SJSA1 (cell line): Measurements from ENCODE around the gene SOX13. TPM values are rescaled to one million over a fixed set of nuclear protein-coding genes. Genes with fewer than 3 reads are reported as not detected.
A peak's percentile ranks its signal among the peaks of the same experiment; 100 is the strongest.

ENCODE experiments used
- DNase-seq, 2 experiments: peaks; one replicate each; pipeline ENCODE4 v3.0.0-alpha.2; 2015 to 2020; ENCODE audit warnings: low spot score in 2 of 2, low read depth in 1 of 2
- H3K27ac ChIP-seq: fragments of 250-450 bp; sonication (Bioruptor Pico); 2 replicates; pipeline ENCODE4 v1.5.1; 2020; ENCODE audit warnings: mild to moderate bottlenecking, moderate library complexity
- H3K27me3 ChIP-seq: fragments of 250-450 bp; sonication (Bioruptor Pico); replicated peaks from 2 replicates; pipeline ENCODE4 v1.5.1; 2020; ENCODE audit warnings: mild to moderate bottlenecking, moderate library complexity
- H3K36me3 ChIP-seq: fragments of 250-450 bp; sonication (Bioruptor Pico); 2 replicates; pipeline ENCODE4 v1.5.1; 2020; ENCODE audit warnings: mild to moderate bottlenecking
- H3K4me1 ChIP-seq: fragments of 250-450 bp; sonication (Bioruptor Pico); replicated peaks from 2 replicates; pipeline ENCODE4 v1.6.1; 2021; ENCODE audit warnings: mild to moderate bottlenecking
- H3K4me3 ChIP-seq: fragments of 250-450 bp; sonication (Bioruptor Pico); 2 replicates; pipeline ENCODE4 v1.5.1; 2020; ENCODE audit warnings: mild to moderate bottlenecking
- H3K9me3 ChIP-seq: fragments of 250-450 bp; sonication (Bioruptor Pico); replicated peaks from 2 replicates; pipeline ENCODE4 v1.5.1; 2020; ENCODE audit warnings: mild to moderate bottlenecking
- total RNA-seq: library from RNA; depleted of rRNA; stranded (reverse); fragments of >200 nt; shearing (Covaris generic); gene quantifications from 2 replicates; pipeline ENCODE4 v1.2.3, GENCODE V29; 2014

Gene SOX13
- total RNA-seq, 1 experiment from 2014 or later, result 15.5 TPM

DNA sequence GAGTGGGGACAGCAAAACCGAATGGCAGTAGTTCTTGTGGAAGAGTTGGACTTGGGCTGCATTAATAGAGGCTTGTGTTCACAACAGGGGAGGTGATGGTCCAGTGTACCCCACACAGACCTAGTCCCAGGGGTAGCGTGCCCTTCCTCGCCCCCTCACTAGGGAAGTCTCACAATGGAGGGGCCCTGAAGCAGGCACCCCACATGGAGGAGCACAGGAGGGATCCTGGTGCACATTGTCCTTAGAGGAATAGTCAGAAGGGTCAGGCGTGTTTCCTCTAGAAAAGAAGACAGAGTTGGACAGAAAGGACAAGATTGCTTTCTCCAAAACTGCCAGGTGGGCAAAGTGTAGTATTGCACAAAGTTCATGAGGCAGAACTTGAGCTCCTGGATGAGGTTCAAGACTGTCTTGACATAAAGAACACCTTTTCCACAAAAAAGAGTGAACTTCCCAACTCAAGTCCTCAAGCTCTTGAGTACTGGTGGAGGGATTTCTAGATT, 55.6 kb downstream of the SOX13 start:
- Histone ChIP-seq H3K9me3 (no peaks in the 10 kb centered on the region), H3K27ac (no peak overlapping the region), H3K27me3 (no peaks in the 10 kb centered on the region), H3K4me3 (no peak overlapping the region), H3K36me3 (peaks cover 34% of the 10 kb centered on the region), H3K4me1 (peaks cover 42% of the 10 kb centered on the region)
- DNase-seq, result no peak

DNA sequence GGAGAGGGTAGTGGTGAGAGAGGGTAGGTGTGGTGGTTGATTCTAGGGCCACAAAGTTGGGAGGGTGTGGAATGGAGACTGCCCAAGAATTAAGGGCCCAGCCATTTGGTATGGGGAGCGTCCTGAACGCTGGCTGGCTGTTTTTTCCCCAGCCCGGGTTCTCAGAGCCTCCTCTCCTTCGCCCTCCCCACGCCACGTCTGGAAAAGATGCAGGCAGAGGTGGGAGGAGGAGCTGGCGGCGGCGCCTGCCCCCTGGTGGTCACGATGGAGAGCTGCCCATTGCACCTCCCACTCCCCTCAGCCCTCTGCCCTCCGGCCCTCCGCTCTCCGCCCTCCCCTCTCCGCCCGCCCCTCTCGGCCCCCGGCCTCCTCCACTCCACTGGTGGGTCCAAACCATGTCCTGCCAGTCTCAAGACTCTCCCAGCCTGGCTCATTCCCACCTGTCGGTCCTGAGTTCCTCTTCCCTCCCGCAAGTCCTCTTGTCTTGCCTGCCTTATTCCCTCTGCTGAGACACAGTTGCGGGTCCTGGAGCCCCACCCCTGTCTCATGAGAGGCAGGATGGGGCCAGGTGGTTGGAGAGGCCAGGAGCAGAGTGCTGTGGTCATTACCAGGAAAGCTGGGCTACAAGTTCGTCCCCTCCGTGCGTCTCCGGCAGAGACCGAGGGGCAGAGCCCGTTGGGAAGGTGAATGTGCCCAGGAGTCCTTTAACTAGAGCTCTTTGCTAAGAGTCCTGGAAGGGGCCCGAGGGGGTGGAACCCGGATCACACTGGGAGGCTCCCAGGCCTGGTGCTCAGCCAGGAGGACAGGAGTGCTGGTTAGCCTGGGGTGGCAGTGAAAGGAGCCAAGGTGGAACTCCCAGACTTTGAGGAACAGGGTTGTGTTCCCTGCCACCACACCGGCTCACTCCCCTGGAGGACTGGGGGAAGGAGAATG, 56.3 kb downstream of the SOX13 start:
- H3K4me3 ChIP-seq, result no peak overlapping the region

DNA sequence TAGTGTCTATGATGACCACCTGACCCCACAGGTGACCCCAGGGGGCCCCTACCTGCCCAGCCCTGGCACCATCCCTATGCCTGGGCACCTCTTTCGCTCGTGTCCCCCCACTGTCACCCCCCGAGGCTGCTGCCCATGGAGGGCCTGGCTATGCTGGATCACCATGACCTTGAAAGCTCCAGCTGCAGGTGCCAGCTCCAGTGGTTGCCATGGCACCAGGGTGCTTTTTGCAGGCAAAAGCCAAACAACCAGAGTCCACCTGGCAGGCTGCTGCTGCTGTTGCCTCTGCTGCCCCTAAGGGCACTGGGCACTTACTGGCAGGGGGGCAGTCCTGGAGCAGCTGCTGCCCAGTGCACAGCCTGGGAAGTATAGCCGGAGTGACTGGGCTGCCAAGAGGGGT, 57.3 kb downstream of the SOX13 start:
- Histone ChIP-seq H3K4me3 (no peak overlapping the region), H3K4me1 (peaks cover 42% of the 10 kb centered on the region), H3K36me3 (peaks cover 27% of the 10 kb centered on the region), H3K27me3 (no peaks in the 10 kb centered on the region), H3K27ac (no peak overlapping the region), H3K9me3 (no peaks in the 10 kb centered on the region)
- no peak for DNase-seq

More for the DNA sequence above, 56.3 kb downstream of the SOX13 start:
- no peaks in the 10 kb centered on the region for H3K27me3 ChIP-seq
- H3K9me3 ChIP-seq, result no peaks in the 10 kb centered on the region
- no peak overlapping the region for H3K27ac ChIP-seq
- H3K36me3 ChIP-seq, result peaks cover 33% of the 10 kb centered on the region
- H3K4me1 ChIP-seq, result peaks cover 42% of the 10 kb centered on the region
- DNase-seq, result peak; percentile 56 to 74

DNA sequence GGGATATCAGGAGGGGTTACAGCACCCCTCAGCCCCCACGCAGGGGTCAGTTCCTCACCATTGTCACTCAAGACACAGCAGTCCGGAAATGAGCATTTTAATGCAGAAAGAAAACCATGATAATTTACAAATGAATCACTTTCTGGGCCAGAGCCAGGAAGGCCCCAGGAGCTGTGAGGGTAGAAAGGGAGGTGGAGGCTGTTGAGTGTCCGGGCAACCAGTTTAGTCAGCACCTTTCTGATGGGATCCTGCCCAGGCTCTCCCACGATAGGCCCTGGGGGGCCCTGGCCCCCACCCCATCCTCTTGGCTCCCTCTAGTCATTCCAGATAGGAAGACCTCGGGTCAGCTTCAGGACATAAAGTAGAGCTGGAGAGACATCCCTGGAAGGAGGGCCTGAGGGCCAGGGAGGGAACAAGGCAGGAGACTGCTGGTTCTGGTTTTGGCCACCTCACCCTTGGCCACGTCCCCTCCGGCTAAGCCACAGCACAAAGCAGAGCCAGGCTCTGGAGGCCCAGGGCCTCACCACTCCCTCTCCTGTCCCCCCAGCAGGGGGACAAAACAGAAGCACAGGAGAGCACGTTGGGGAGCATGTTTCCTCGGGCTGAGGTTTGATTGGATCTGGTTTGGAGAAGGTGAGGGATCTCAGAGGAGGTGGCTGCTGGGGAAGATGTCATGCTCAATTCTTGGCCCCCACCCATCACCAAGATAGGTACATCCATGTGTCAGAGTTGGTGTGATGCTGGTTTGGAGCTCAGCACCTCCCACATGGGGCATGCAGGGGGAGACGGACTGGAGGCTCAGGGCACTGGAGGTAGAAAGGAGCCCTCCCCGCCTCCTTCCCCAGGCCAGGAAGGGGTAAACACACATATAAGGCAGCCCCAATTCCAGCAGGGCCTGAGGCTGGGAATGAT, 58.3 kb downstream of the SOX13 start:
- Histone ChIP-seq H3K9me3 (no peaks in the 10 kb centered on the region), H3K4me1 (peaks cover 42% of the 10 kb centered on the region), H3K4me3 (no peak overlapping the region), H3K27ac (peak overlapping the region; percentile 40), H3K36me3 (peaks cover 27% of the 10 kb centered on the region), H3K27me3 (no peaks in the 10 kb centered on the region)
- DNase-seq, result peak; percentile 87 to 92

DNA sequence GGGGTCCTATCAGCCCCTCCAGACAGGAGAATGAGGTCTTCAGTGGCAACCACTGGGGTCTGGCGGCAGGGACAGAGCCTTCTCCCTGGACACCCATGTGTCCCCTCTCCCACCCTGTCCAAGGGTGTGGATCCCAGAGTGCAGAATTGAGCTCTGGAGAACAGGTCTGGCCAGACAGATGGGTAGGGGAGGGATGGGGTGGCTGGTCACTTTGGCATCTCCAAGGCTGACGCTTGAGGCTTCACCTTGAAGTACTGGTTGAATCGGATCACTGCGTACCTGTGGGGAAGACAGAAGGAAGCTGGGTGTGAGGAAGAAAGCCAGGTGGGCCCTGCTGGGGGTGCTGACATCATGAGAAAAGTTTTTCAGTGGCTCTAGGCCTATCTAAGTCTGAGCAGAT, 59.1 kb downstream of the SOX13 start:
- Histone ChIP-seq H3K9me3 (no peaks in the 10 kb centered on the region), H3K27me3 (no peaks in the 10 kb centered on the region)

DNA sequence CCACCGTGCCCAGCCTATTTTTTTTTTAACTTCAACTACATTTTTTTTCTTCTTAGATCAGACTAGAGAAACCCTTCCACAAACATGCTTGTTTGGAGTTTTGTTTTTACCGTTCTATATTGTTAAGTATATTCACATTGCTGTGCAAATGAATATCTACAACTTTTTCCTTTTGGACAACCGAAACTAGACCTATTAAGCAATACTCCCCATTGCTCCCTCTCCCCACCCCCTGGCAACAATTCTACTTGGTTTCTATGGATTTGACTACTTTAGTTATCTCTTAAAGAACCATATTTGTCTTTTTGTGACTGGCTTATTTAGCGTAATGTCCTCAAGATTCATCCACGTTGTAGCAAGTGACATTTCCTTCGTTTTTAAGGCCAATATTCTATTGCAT, 59.8 kb downstream of the SOX13 start:
- no peaks in the 10 kb centered on the region for H3K27me3 ChIP-seq
- H3K9me3 ChIP-seq, result no peaks in the 10 kb centered on the region
- DNase-seq, result no peak
- no peak overlapping the region for H3K27ac ChIP-seq
- no peak overlapping the region for H3K4me3 ChIP-seq
- peaks cover 37% of the 10 kb centered on the region for H3K4me1 ChIP-seq
- peaks cover 26% of the 10 kb centered on the region for H3K36me3 ChIP-seq

More for the DNA sequence above, 59.1 kb downstream of the SOX13 start:
- H3K4me1 ChIP-seq, result peaks cover 42% of the 10 kb centered on the region
- H3K4me3 ChIP-seq, result no peak overlapping the region
- H3K27ac ChIP-seq, result no peak overlapping the region
- peaks cover 27% of the 10 kb centered on the region for H3K36me3 ChIP-seq
- DNase-seq, result no peak

DNA sequence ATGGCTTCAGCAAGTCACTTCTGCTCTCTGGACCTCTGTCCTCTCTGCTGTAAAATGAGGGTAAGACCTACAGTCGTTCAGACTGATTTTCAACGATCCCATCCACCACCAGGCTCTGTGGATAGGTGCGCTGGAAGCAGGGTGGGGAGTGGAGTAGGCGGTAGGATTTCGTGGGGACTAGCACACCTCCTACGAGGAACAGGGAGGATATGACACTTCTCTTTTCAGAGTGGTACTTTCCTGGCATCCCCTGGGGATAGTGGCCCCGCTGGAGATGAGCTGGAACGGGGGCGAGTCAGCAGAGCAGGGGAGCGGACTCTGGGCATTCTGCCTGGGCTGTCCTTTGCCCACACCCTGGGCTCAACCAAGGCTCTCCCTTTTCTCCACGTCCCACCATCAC, 61.2 kb downstream of the SOX13 start:
- H3K4me1 ChIP-seq, result peaks cover 25% of the 10 kb centered on the region
- H3K4me3 ChIP-seq, result no peak overlapping the region
- peaks cover 20% of the 10 kb centered on the region for H3K36me3 ChIP-seq
- DNase-seq, result no peak
- no peaks in the 10 kb centered on the region for H3K9me3 ChIP-seq
- H3K27me3 ChIP-seq, result no peaks in the 10 kb centered on the region
- no peak overlapping the region for H3K27ac ChIP-seq

DNA sequence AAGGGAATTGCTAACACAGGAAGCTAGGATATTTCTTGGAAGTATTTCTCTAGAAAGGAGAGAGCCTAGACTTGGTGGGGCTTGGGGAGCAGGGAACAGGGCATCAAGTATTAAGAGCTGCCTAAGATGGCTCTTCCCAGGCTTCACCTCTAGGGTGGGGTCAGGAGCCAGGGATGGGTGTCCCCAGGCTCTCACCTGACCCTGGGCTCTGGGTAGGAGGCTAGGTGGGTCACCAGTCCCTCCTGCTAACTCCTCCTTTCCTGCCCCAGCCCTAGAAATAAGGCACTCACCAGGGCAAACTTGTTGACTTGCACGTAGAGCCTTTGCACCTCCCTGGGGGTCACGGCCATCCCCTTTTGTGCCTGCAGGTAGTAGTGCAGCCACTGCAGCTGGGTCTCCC, 63.9 kb downstream of the SOX13 start:
- Histone ChIP-seq H3K27me3 (no peaks in the 10 kb centered on the region), H3K4me3 (no peak overlapping the region), H3K27ac (no peak overlapping the region), H3K9me3 (no peaks in the 10 kb centered on the region), H3K36me3 (peaks cover 25% of the 10 kb centered on the region), H3K4me1 (peaks cover 3% of the 10 kb centered on the region)
- no peak for DNase-seq

DNA sequence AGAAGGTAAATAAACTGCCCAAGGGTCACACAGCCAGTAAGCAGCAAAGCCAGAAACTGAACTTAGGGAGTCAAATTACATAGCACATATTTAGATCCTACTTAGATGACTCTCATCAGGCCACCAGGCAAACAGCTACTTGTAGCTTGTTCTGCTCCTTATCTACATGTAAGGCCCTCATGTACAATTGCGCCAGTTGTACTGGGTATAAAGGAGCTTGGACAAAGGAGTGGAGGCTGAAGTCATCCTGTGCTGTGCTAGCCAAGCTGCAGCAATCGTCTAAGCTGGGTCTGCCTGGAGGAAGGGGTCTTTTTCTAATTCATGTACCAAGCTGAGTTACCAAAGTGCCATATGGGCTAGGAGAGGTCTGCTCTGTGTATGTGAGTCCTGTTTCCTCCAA, 66.2 kb downstream of the SOX13 start:
- Histone ChIP-seq H3K4me1 (no peaks in the 10 kb centered on the region), H3K36me3 (peaks cover 14% of the 10 kb centered on the region), H3K4me3 (no peak overlapping the region), H3K27ac (no peak overlapping the region), H3K9me3 (no peaks in the 10 kb centered on the region), H3K27me3 (no peaks in the 10 kb centered on the region)
- DNase-seq, result no peak

DNA sequence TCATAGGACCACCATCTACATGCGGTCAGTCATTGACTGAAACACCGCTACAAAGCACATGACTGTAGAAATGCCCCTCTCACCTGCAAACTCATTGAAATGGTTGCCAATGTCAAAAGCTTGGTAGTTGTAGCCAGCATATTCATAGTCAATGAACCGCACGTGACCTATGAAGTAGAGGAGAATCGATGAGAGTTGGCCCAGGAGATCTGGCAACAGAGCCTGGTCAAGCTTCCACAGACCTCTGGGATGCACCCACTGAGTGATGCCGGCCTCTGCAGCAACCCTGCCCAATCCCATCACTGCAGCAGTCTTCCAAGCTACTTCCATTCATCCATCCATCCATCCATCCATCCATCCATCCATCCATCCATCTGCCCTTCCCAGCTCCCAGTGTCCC, 67.0 kb downstream of the SOX13 start:
- H3K4me1 ChIP-seq, result no peaks in the 10 kb centered on the region
- no peaks in the 10 kb centered on the region for H3K9me3 ChIP-seq
- no peaks in the 10 kb centered on the region for H3K27me3 ChIP-seq
- H3K27ac ChIP-seq, result no peak overlapping the region
- H3K4me3 ChIP-seq, result no peak overlapping the region
- DNase-seq, result no peak
- peaks cover 16% of the 10 kb centered on the region for H3K36me3 ChIP-seq

DNA sequence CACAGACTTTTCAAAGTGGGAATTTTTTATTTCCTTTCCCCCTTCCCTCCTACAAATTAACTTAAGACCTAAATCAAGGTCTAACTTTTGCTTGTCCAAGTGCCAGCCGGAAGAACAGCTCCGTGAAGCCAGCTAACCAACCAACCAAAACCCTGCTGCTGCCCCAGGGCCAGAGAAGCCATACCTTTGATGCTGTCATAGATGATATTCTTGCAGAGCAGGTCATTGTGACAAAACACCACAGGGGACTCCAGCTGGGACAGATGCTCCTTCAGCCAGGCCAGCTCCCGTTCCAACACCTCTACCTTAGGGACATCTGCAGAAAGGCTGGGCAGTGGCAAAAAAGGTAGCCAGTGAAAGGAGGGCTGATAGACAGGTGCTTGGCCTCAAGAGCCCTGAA, 68.2 kb downstream of the SOX13 start:
- Histone ChIP-seq H3K27ac (no peak overlapping the region), H3K4me3 (no peak overlapping the region), H3K4me1 (no peaks in the 10 kb centered on the region), H3K9me3 (no peaks in the 10 kb centered on the region), H3K36me3 (peaks cover 16% of the 10 kb centered on the region), H3K27me3 (no peaks in the 10 kb centered on the region)
- DNase-seq, result no peak

DNA sequence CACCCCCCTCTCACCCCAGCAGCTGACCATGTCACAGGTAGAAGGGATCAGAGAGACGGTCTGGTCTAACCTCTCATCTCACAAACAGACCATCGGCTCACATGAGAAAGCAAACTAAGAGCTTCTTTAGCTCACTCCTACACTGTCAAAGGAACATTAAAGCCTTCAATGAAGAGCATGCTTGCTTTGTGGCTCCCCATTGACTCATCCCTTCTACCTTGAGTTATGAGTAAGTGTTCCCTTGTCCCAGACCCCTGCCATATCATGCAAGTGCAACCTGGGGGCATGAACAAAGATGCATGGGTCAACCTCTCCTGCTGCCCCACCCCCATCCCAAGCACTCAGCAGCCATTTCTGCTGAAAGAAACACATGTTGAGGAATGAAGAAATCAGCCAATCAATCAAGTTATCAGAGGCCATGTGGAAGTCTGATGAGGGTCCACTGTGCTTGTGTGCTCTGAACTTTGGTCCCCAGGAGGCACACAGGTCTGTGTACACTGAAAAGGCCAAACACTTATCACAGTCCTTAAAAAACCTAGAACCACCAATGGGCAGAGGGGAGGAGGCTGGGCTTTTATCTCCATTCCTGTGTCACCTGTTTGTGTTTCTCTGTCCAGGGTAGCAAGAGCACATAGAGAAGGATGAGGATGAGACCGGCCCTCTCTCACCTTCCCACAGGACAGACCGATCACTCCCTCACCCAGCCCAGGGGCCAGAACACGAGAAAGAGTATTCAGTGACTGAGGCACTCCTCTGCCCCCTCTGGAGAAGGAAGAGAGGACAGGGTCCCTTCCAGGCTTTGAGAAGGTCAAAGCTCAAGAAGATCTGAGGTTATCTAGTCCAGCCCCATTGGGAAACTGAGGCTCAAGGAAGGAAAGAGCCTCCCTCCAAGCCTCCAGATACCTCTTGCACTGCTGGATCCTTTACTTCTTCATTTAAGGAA, 69.4 kb downstream of the SOX13 start:
- DNase-seq, result no peak
- Histone ChIP-seq H3K36me3 (peaks cover 16% of the 10 kb centered on the region), H3K27me3 (no peaks in the 10 kb centered on the region), H3K4me1 (no peaks in the 10 kb centered on the region), H3K4me3 (no peak overlapping the region), H3K27ac (no peak overlapping the region), H3K9me3 (no peaks in the 10 kb centered on the region)
